Measurements from ENCODE around the gene PSPN.

DNA sequence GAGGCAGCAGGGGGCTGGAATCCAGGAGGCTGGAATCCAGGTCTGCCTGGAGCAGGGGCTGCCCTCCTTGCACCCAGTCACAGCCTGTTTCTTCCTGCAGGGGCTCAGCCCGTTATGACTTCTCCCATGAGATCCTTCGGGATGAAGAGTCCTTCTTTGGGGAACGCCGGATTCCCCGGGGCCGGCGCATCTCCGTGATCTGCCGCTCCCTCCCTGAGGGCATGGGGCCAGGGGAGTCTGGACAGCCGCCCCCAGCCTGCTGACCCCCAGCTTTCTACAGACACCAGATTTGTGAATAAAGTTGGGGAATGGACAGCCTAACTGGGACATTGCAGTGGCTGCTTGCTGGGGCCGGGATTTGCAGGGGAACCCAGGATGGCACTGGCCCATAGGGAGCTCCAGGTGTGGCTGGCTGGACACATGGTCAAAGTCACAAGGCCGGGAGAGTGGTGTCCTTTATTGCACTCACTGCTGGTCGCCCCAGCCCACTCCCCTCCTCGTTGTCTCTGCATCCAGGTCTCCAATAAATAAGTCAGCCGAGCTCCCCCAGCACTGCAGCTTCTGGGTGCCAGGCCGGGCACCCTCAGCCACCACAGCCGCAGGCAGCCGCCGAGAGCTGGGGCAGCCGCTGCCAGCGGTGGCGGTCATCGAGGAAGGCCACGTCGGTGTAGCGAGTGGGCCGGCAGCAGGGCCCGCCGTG, 872 bp downstream of the PSPN start:
- no peak for TF ChIP-seq FOS (IDR thresholded peaks at IDR 0.05; ENCODE audit: extremely low read depth, insufficient read length)
- TF ChIP-seq ZBTB33 (CRISPR knock-in tag; IDR thresholded peaks at IDR 0.05) = 0 out of 2 replicates have a peak, but pooled peaks have one; percentile 38
- no peak for TF ChIP-seq ZNF23 (CRISPR knock-in tag; IDR thresholded peaks at IDR 0.05)
